ENCODE measurements around the gene FAM236B. TPM values are rescaled to one million over a fixed set of nuclear protein-coding genes. Genes with fewer than 3 reads are reported as not detected.

The FAM236B gene
- not detected in 5 replicates for total RNA-seq (2022; extraction: Qiagen RNA extraction; ENCODE audit: low read depth)

DNA sequence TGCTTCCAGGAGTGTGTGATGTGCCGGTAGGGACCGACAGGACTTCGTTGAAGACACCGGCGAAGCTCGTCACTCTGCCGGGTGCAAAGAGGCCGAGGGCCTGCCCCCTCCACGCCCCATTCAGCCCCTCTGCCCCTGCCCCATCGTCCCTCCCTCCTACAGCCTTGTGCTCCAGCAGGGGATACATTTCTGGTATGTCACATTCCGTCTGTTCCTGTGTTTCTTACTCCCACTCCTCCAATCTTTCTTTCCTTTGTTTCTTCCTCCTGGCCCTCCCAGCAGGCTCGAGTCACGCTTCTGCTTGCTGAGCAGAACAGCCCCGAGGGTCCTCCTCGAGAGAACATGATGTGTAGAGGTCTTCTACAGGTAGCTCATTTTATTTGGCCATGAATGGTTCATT, at the start of gene FAM236B:
Gene FAM236B (minus strand): TSS at position 101 of the 400 bp plus-strand sequence. CDS start 100 bp downstream, at position 1.

DNA sequence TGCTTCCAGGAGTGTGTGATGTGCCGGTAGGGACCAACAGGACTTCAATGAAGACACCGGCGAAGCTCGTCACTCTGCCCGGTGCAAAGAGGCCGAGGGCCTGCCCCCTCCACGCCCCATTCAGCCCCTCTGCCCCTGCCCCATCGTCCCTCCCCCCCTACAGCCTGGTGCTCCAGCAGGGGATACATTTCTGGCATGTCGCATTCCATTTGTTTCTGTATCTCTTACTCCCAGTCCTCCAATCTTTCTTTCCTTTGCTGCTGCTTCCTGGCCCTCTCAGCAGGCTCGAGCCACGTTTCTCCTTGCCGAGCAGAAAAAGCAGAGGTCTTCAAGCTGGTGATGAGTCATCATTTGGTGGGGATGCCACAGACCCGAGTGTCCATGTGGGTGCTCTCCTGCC, 25.6 kb upstream of the FAM236B start, which contains the start of gene FAM236D:
Gene FAM236D (minus strand): TSS at position 101 of the 400 bp plus-strand sequence. CDS start 100 bp downstream, at position 1.

DNA sequence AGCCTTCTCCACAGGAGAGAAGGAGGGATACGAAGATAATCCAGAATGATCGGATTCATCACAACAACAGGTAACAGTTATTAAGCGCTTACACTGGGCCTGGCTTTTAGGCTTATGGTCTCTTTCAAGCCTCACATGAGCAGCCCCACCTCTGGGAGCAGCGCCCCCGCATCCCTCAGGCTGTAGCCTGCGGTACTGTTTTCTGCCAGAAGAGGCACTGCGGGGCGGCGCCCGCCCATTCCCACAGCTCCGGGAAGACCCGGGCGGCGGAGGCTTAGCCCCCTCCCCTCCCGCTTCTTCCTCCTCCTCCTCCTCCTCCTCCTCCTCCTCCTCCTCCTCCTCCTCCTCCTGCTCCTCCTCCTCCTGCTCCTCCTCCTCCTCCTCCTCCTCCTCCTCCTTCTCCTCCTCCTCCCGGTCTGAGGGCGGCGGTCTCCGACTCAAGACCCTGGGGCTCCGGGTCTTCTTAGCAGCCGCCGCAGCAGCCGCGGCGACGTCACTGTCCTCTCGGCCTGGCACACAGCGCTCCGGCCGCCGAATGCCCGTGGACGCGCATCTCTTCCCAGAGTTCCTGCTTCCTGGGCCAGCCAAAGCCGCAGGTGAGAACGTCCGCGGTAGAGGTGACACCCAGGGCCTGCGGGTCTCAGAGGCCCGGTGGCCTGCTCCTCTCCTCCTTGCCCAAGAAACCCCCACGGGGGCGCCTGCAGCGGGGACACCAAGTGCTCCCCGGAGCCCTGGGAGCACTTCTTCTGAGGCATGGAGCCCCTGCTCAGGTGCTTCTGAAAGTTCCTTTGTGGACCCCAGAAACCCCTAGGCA, 5.6 kb downstream of the FAM236B start, which contains the start of gene DMRTC1B:
Gene DMRTC1B (plus strand): TSS at position 238 of the 814 bp plus-strand sequence. CDS start 68,246 bp downstream, outside the sequence.

Other genes starting within 250 kb of the FAM236B start
- gene HDAC8, start 209.8 kb downstream of the FAM236B start, total RNA-seq (2022; extraction: Qiagen RNA extraction; ENCODE audit: low read depth): 20.5 to 24.4 TPM (median 22.7 TPM) in 5 replicates
- 18.9 to 20.9 TPM (median 20.4 TPM) in 5 replicates for gene PHKA1, start 68.4 kb downstream of the FAM236B start, total RNA-seq (2022; extraction: Qiagen RNA extraction; ENCODE audit: low read depth)
- gene DMRTC1B, start 5.8 kb downstream of the FAM236B start, total RNA-seq (2022; extraction: Qiagen RNA extraction; ENCODE audit: low read depth): 0.09 TPM in 1 of 5 replicates, not detected in the others
- gene FAM236D, start 25.6 kb upstream of the FAM236B start, total RNA-seq (2022; extraction: Qiagen RNA extraction; ENCODE audit: low read depth): not detected in 5 replicates
- gene FAM236C, start 130.0 kb upstream of the FAM236B start, total RNA-seq (2022; extraction: Qiagen RNA extraction; ENCODE audit: low read depth): not detected in 5 replicates
- not detected in 5 replicates for gene FAM236A, start 155.5 kb upstream of the FAM236B start, total RNA-seq (2022; extraction: Qiagen RNA extraction; ENCODE audit: low read depth)
- gene DMRTC1, start 161.2 kb upstream of the FAM236B start, total RNA-seq (2022; extraction: Qiagen RNA extraction; ENCODE audit: low read depth): not detected in 5 replicates
- not detected in 5 replicates for gene PABPC1L2B, start 220.3 kb upstream of the FAM236B start, total RNA-seq (2022; extraction: Qiagen RNA extraction; ENCODE audit: low read depth)

All from A549 treated with RU486 at 1 μM for 4 hours (cell line).